Neural cell (in vitro differentiated cells): Measurements from ENCODE around the gene ABCE1. TPM values are rescaled to one million over a fixed set of nuclear protein-coding genes. Genes with fewer than 3 reads are reported as not detected.

ENCODE experiments used
- H2AFZ ChIP-seq: fragments of 200-600, 300-800 bp; sonication (generic), shearing (Covaris generic); 2 replicates; pipeline ENCODE4 v1.6.0; 2014; ENCODE audit warnings: low read depth, mild to moderate bottlenecking, antibody characterized with exemption, low read length, moderate library complexity
- H3F3A ChIP-seq: fragments of 200-600 bp; shearing (Covaris generic); 2 replicates; pipeline ENCODE4 v1.6.1; 2016; ENCODE audit warnings: mild to moderate bottlenecking, moderate library complexity, mixed read lengths, antibody characterized with exemption, low read length; ENCODE audit not compliant: insufficient read depth, poor library complexity, severe bottlenecking
- H3K27ac ChIP-seq: fragments of 200-600, 300-800 bp; sonication (generic), shearing (Covaris generic); 2 replicates; pipeline ENCODE4 v1.5.1; 2014; ENCODE audit warnings: mild to moderate bottlenecking, low read length, moderate library complexity
- H3K27me3 ChIP-seq: fragments of 300-800, 200-600 bp; sonication (generic), shearing (Covaris generic); 2 replicates; pipeline ENCODE4 v1.6.0; 2014; ENCODE audit warnings: mild to moderate bottlenecking, low read depth, low read length, moderate library complexity; ENCODE audit not compliant: insufficient read depth
- H3K36me3 ChIP-seq: fragments of 300-800, 200-600 bp; sonication (generic), shearing (Covaris generic); 2 replicates; pipeline ENCODE4 v1.5.1; 2014; ENCODE audit warnings: mild to moderate bottlenecking, antibody characterized with exemption, low read length, moderate library complexity; ENCODE audit not compliant: insufficient read depth
- H3K4me2 ChIP-seq: fragments of 300-800, 200-600 bp; sonication (generic), shearing (Covaris generic); 2 replicates; pipeline ENCODE4 v1.6.0; 2014; ENCODE audit warnings: mild to moderate bottlenecking, low read length
- H3K4me3 ChIP-seq: fragments of 300-800, 200-600 bp; sonication (generic), shearing (Covaris generic); 2 replicates; pipeline ENCODE4 v1.5.1; 2014; ENCODE audit warnings: mild to moderate bottlenecking, low read length, moderate library complexity
- H3K79me2 ChIP-seq: fragments of 200-600 bp; shearing (Covaris generic); replicated peaks from 2 replicates; pipeline ENCODE4 v1.6.0; 2014; ENCODE audit warnings: mild to moderate bottlenecking, low read length, moderate library complexity; ENCODE audit not compliant: insufficient read depth
- H3K9ac ChIP-seq: fragments of 300-800, 200-600 bp; sonication (generic), shearing (Covaris generic); 2 replicates; pipeline ENCODE4 v1.6.1; 2016; ENCODE audit warnings: mild to moderate bottlenecking, low read length, mixed read lengths
- H3K9me2 ChIP-seq: fragments of 200-600 bp; shearing (Covaris generic); 2 replicates; pipeline ENCODE4 v1.6.1; 2016; ENCODE audit warnings: mild to moderate bottlenecking, low read length, mixed read lengths; ENCODE audit not compliant: insufficient read depth
- H3K9me3 ChIP-seq: fragments of 200-600, 300-800 bp; sonication (generic), shearing (Covaris generic); 2 replicates; pipeline ENCODE4 v1.6.1; 2016; ENCODE audit warnings: mild to moderate bottlenecking, mixed run types, low read length, moderate library complexity, mixed read lengths
- H4K20me1 ChIP-seq: fragments of 200-600 bp; shearing (Covaris generic); 2 replicates; pipeline ENCODE4 v1.6.1; 2016; ENCODE audit warnings: mild to moderate bottlenecking, mixed run types; ENCODE audit not compliant: insufficient read depth
- CTCF ChIP-seq: fragments of 450-650 bp; IDR thresholded peaks from 2 replicates; pipeline ENCODE4 v1.5.1; 2014; ENCODE audit warnings: antibody characterized with exemption, mild to moderate bottlenecking, moderate library complexity; ENCODE audit not compliant: poor library complexity, severe bottlenecking
- EP300 ChIP-seq: fragments of 450-650 bp; conservative IDR thresholded peaks from 2 replicates; pipeline ENCODE4 v1.6.1; 2014; ENCODE audit warnings: antibody characterized with exemption, mild to moderate bottlenecking, moderate library complexity; ENCODE audit not compliant: poor library complexity, severe bottlenecking
- EZH2 ChIP-seq: fragments of 200-600, 300-800 bp; shearing (Covaris generic), sonication (generic); IDR thresholded peaks from 2 replicates; pipeline ENCODE4 v1.6.1; 2014; ENCODE audit warnings: antibody characterized with exemption, low read length, borderline replicate concordance, mild to moderate bottlenecking; ENCODE audit not compliant: insufficient read depth, poor library complexity, severe bottlenecking
- MXI1 ChIP-seq: fragments of 450-650 bp; conservative IDR thresholded peaks from 2 replicates; pipeline ENCODE4 v1.6.1; 2014; ENCODE audit warnings: antibody characterized with exemption, mild to moderate bottlenecking; ENCODE audit not compliant: poor library complexity, severe bottlenecking
- POLR2AphosphoS5 ChIP-seq: IDR thresholded peaks from 2 replicates; pipeline ENCODE4 v1.6.1; 2012
- RAD21 ChIP-seq: fragments of 450-650 bp; conservative IDR thresholded peaks from 2 replicates; pipeline ENCODE4 v1.6.1; 2014; ENCODE audit warnings: antibody characterized with exemption, mild to moderate bottlenecking, moderate library complexity
- REST ChIP-seq: IDR thresholded peaks from 2 replicates; pipeline ENCODE4 v1.6.1; 2012; ENCODE audit warnings: borderline replicate concordance
- SMC3 ChIP-seq: fragments of 450-650 bp; conservative IDR thresholded peaks from 2 replicates; pipeline ENCODE4 v1.6.1; 2014; ENCODE audit warnings: antibody characterized with exemption, mild to moderate bottlenecking, moderate library complexity; ENCODE audit not compliant: poor library complexity
- TAF1 ChIP-seq: IDR thresholded peaks from 2 replicates; pipeline ENCODE4 v1.6.1; 2012; ENCODE audit warnings: low read depth
- polyA plus RNA-seq: library from polyadenylated mRNA; depleted of rRNA; stranded (reverse); fragments of >200 nt; gene quantifications from 2 replicates; pipeline ENCODE4 v1.2.3, GENCODE V29; 2014

ABCE1 gene
- polyA plus RNA-seq, 1 donor from 2014 or later = 96.9 TPM

DNA sequence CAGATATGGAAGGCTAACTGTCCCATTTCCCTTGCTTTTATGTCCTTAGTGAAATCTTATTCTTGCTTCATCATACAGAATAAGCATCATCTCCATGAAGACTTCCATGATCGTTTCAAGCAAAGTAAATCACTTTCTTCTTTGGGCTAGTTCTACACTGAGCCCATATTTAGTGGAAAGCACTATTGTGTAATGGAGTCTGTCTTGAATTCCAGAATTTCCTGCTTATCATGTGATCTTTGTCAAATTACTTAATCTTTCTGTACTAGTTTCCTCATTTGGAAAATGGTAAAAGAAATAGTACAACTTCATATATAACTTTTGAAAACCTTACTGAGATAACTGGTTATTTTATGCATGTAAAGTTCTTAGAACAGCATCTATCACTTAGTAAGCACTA is 7.7 kb upstream of the ABCE1 start:
- Histone ChIP-seq H3K36me3 (peaks cover 4% of the 10 kb centered on the region), H3K9me2 (no peaks in the 10 kb centered on the region), H2AFZ (no peak overlapping the region), H3K27ac (no peak overlapping the region), H3K4me2 (no peak overlapping the region), H3K79me2 (peaks cover 9% of the 10 kb centered on the region), H3F3A (no peaks in the 10 kb centered on the region), H4K20me1 (no peaks in the 10 kb centered on the region), H3K4me3 (no peak overlapping the region), H3K9ac (no peak overlapping the region), H3K9me3 (no peaks in the 10 kb centered on the region), H3K27me3 (no peaks in the 10 kb centered on the region)
- TF ChIP-seq REST (no peak), POLR2AphosphoS5 (no peak), SMC3 (no peak), MXI1 (no peak), EZH2 (no peak), TAF1 (no peak), EP300 (no peak), RAD21 (no peak), CTCF (no peak)

DNA sequence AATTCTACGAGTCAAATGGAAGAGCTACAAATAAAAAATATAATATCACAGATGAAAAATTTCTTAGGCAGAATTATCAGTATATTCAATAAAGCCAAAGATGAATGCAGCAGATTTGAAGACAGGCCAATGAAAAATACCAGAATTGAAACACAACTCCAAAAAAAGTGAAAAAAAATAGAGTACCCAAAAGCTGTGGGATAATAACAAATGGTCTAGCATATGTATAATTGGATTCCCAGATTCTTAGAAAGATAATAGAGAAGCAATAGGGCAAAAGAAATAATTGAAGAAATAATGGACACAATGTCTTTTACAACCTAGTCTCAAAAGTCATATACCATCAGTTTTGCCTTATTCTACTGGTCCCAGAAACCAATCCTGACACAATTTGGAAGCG is 4.5 kb upstream of the ABCE1 start:
- Histone ChIP-seq H3F3A (peaks cover 6% of the 10 kb centered on the region), H3K9ac (no peak overlapping the region), H3K79me2 (peaks cover 29% of the 10 kb centered on the region), H3K9me2 (no peaks in the 10 kb centered on the region), H2AFZ (no peak overlapping the region), H3K4me3 (no peak overlapping the region), H3K4me2 (no peak overlapping the region), H3K27ac (no peak overlapping the region), H4K20me1 (no peaks in the 10 kb centered on the region), H3K9me3 (no peaks in the 10 kb centered on the region), H3K36me3 (peaks cover 4% of the 10 kb centered on the region), H3K27me3 (no peaks in the 10 kb centered on the region)
- no peak for TF ChIP-seq EZH2
- no peak for TF ChIP-seq TAF1
- no peak for TF ChIP-seq MXI1
